Neural crest cell (in vitro differentiated cells): ENCODE measurements around the gene SLC35A5. TPM values are rescaled to one million over a fixed set of nuclear protein-coding genes. Genes with fewer than 3 reads are reported as not detected.

ENCODE experiments used
- DNase-seq: peaks from one replicate; pipeline ENCODE4 v3.0.0; 2021; ENCODE audit warnings: low read depth, mixed read lengths, low spot score
- H3K27ac Mint-ChIP-seq: one replicate; pipeline ENCODE4 v1.8.0; 2021; ENCODE audit warnings: mild to moderate bottlenecking, mixed read lengths; ENCODE audit not compliant: unreplicated experiment
- H3K27me3 Mint-ChIP-seq: 2 replicates; pipeline ENCODE4 v1.8.0; 2021; ENCODE audit warnings: low read depth, mild to moderate bottlenecking, mixed read lengths
- H3K36me3 Mint-ChIP-seq: 2 replicates; pipeline ENCODE4 v1.8.0; 2021; ENCODE audit warnings: low read depth, mild to moderate bottlenecking, mixed read lengths
- H3K4me1 Mint-ChIP-seq: 2 replicates; pipeline ENCODE4 v1.8.0; 2021; ENCODE audit warnings: mixed read lengths
- H3K4me3 Mint-ChIP-seq: one replicate; pipeline ENCODE4 v1.8.0; 2021; ENCODE audit warnings: mild to moderate bottlenecking, mixed read lengths
- H3K9me3 Mint-ChIP-seq: 2 replicates; pipeline ENCODE4 v1.8.0; 2021; ENCODE audit warnings: mixed read lengths
- CTCF ChIP-seq: fragments of 200-600 bp; sonication (generic); conservative IDR thresholded peaks from 2 replicates; pipeline ENCODE4 v1.5.0; 2021; ENCODE audit warnings: antibody characterized with exemption, mild to moderate bottlenecking
- total RNA-seq: library from RNA; stranded (reverse); gene quantifications from 2 replicates; pipeline ENCODE4 v1.2.1, GENCODE V29; 2021

Gene SLC35A5
- total RNA-seq, 1 donor from 2014 or later, result 47.6 TPM

GRCh38 chr3:112605285-112605684, 43.4 kb downstream of the SLC35A5 start:
- no peak for TF ChIP-seq CTCF
- Mint-ChIP-seq H3K4me3 (peak overlapping the region; percentile 56), H3K27me3 (no peaks in the 10 kb centered on the region), H3K9me3 (no peaks in the 10 kb centered on the region), H3K27ac (peak overlapping the region; percentile 94), H3K4me1 (peaks cover 72% of the 10 kb centered on the region), H3K36me3 (no peaks in the 10 kb centered on the region)
- DNase-seq, result peak; percentile 22

DNA sequence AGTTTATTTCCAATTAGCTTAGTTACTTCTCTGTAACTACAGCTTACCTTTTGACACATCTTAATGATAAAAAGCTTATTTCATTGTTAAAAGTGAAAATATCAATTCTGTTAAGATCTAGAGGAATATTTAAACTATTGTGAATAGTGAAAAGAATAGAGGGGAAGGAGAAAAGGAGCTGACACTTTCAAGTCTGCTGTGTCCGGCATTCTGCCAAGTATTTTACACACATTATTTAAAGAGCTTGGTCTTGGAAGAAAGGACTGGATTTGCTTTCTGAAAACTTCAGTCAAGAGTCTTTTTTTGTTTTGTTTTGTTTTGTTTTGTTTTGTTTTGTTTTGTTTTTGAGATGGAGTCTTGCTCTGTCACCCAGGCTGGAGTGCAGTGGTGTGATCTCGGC, 44.3 kb downstream of the SLC35A5 start:
- peaks cover 74% of the 10 kb centered on the region for H3K4me1 Mint-ChIP-seq
- H3K27ac Mint-ChIP-seq, result peak overlapping the region; percentile 38

DNA sequence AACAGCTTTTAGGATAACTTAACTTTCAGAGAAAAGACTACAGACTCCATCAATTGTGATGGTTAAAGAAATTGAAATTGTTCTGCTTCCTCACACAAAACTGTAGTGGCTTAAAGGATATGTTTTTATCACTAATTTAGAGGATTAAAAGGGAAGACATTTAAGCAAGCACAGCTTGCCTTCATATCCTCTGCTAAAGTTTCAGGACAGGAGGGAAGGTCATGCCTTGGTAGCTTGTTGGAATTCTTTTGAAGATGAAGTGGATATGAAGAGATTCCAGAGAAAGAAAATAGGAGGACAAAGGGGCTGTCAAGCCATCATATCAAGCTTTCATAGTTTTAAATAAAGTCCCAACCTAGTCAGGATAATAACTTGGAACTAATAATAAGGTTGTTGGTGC, 46.0 kb downstream of the SLC35A5 start:
- Mint-ChIP-seq H3K27ac (no peak overlapping the region), H3K4me3 (no peak overlapping the region), H3K36me3 (no peaks in the 10 kb centered on the region), H3K27me3 (no peaks in the 10 kb centered on the region), H3K4me1 (peaks cover 66% of the 10 kb centered on the region), H3K9me3 (no peaks in the 10 kb centered on the region)
- no peak for DNase-seq
- no peak for TF ChIP-seq CTCF

More for the DNA sequence above, 44.3 kb downstream of the SLC35A5 start:
- no peak for DNase-seq
- Mint-ChIP-seq H3K27me3 (no peaks in the 10 kb centered on the region), H3K36me3 (no peaks in the 10 kb centered on the region), H3K9me3 (no peaks in the 10 kb centered on the region), H3K4me3 (no peak overlapping the region)
- TF ChIP-seq CTCF, result no peak

GRCh38 chr3:112610121-112610520, 48.3 kb downstream of the SLC35A5 start:
- Mint-ChIP-seq H3K4me1 (peaks cover 57% of the 10 kb centered on the region), H3K27me3 (no peaks in the 10 kb centered on the region), H3K27ac (peak overlapping the region; percentile 9), H3K4me3 (no peak overlapping the region), H3K36me3 (peaks cover 5% of the 10 kb centered on the region), H3K9me3 (peaks cover 2% of the 10 kb centered on the region)
- DNase-seq, result no peak
- no peak for TF ChIP-seq CTCF

- Mint-ChIP-seq H3K36me3 (peaks cover 10% of the 10 kb centered on the region), H3K27me3 (no peaks in the 10 kb centered on the region), H3K4me1 (peaks cover 61% of the 10 kb centered on the region), H3K4me3 (no peak overlapping the region), H3K9me3 (peaks cover 2% of the 10 kb centered on the region), H3K27ac (peak overlapping the region; percentile 20)
- no peak for DNase-seq
- no peak for TF ChIP-seq CTCF
Measured at GRCh38 chr3:112611752-112612515, 50.1 kb downstream of the SLC35A5 start.
